HUES6 (cell line): Measurements from ENCODE around the gene CCDC188.
A peak's percentile ranks its signal among the peaks of the same experiment; 100 is the strongest.

Experiments
- H3K27ac ChIP-seq: 2 replicates; pipeline ENCODE4 v1.7.0; 2013; ENCODE audit warnings: low read depth, mild to moderate bottlenecking, low read length, inconsistent platforms
- H3K27me3 ChIP-seq: 2 replicates; pipeline ENCODE4 v1.6.1; 2013; ENCODE audit warnings: low read length; ENCODE audit not compliant: control insufficient read depth, insufficient read depth
- H3K36me3 ChIP-seq: 2 replicates; pipeline ENCODE4 v1.6.1; 2013; ENCODE audit warnings: low read length; ENCODE audit not compliant: control insufficient read depth, insufficient read depth
- H3K4me1 ChIP-seq: 2 replicates; pipeline ENCODE4 v1.6.1; 2013; ENCODE audit warnings: low read length; ENCODE audit not compliant: control insufficient read depth, insufficient read depth
- H3K4me3 ChIP-seq: 2 replicates; pipeline ENCODE4 v1.5.1; 2013; ENCODE audit warnings: low read depth, low read length
- H3K9ac ChIP-seq: one replicate; pipeline ENCODE4 v1.6.1; 2013; ENCODE audit warnings: mild to moderate bottlenecking, low read length
- H3K9me3 ChIP-seq: 2 replicates; pipeline ENCODE4 v1.6.1; 2013; ENCODE audit warnings: low read depth, low read length; ENCODE audit not compliant: control insufficient read depth, insufficient read depth

CCDC188 gene

DNA sequence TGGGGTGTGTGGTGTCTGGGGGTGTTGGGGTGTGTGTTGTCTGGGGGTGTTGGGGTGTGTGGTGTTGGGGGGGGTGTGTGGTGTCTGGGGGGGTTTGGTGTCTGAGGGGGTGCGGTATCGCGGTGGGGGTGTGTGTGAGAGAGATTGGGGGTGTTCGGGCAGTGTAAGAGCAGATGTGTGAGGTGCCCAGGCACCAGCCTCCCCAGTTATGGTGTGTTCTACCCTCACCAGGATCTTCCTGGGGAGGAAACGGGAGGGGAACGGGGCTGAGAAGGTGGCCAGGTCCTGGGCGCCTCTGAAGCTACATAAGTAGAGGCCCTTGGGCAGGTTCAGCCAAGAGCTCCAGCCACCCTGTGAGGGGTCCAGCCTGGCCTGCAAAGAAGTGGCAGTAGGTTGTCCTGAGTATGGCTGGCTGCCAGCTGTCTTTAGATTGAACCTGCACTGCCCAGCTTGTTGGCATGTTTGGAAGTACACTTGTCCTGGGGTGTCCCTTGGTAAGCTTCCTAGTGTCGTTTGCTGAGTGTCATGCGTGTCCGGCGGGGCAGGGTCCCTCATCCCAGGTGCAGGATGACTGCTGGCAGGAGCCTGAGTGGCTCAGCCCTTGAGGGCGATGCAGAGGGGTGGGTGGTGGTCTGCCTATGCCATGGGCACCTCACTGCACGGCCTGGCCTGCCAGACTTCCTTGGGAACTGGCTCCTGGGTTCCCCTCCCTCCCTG lies 27.3 kb downstream of the CCDC188 start:
- Histone ChIP-seq H3K27me3 (no peaks in the 10 kb centered on the region), H3K9me3 (no peaks in the 10 kb centered on the region), H3K4me3 (no peak overlapping the region), H3K36me3 (peaks cover 95% of the 10 kb centered on the region), H3K4me1 (peaks cover 7% of the 10 kb centered on the region; the same call in 1 of the 2 replicates), H3K27ac (no peak overlapping the region), H3K9ac (no peak overlapping the region)

DNA sequence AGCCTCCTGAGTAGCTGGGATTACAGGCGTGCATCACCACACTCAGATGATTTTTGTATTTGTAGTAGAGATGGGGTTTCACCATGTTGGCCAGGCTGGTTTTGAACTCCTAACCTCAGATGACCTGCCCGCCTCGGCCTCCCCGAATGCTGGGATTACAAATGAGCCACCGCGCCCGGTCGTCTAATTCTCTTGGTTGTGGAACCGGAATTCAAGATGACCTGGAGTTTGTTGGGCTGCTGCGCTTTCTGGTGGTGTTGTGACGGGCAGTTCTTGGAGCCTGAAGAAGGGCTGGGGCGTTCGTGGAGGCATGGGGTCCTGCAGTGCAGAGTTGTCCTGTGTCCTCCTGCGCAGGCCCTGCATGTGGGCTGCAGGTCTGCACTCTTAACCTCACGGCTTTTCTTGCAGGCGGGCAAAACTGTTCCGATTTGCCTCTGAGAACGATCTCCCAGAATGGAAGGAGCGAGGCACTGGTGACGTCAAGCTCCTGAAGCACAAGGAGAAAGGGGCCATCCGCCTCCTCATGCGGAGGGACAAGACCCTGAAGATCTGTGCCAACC lies 28.9 kb downstream of the CCDC188 start:
- no peaks in the 10 kb centered on the region for H3K27me3 ChIP-seq
- no peaks in the 10 kb centered on the region for H3K9me3 ChIP-seq
- H3K4me1 ChIP-seq = peaks cover 8% of the 10 kb centered on the region; the same call in 1 of the 2 replicates
- peaks cover 83% of the 10 kb centered on the region for H3K36me3 ChIP-seq
- H3K9ac ChIP-seq = peak overlapping the region; percentile 2
- no peak overlapping the region for H3K27ac ChIP-seq
- H3K4me3 ChIP-seq = no peak overlapping the region

DNA sequence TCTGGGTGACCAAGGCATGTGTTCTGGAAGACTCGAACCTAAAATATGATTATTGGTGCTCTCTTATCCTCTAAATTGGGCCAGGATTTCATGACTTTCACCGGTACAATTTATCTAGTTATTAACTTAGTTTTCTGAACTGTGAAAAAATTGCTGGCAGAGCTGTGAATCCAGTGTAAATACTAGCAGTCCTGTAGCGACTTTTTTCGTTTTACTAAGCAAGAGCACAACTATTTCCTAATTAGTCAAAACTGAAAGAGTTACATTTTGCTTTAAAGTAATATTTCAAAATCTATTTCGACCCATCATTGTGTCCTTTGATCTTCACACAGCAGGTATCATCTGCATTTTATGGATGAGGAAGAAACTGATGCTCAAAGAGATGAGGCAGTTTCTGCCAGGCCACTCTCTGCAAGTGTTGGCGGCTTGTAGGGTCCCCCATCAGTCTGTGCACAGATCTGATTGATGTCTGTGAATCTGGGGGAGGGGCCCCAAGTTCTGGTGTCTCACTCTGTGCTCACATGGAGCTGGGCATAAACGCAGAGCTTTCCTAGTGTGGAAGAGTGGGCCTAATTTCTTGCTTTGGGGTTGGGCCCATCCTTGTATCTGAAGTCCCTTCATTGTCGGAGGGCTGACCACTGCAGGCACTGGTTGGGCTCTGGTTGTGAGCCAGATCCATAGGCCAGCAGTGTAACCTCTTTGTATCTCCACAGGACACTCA lies 32.4 kb downstream of the CCDC188 start:
- Histone ChIP-seq H3K4me1 (peaks cover 8% of the 10 kb centered on the region), H3K27ac (peak overlapping the region; percentile 98), H3K36me3 (peaks cover 73% of the 10 kb centered on the region), H3K9me3 (no peaks in the 10 kb centered on the region), H3K27me3 (no peaks in the 10 kb centered on the region), H3K9ac (peak overlapping the region; percentile 99), H3K4me3 (peak overlapping the region; percentile 100)

DNA sequence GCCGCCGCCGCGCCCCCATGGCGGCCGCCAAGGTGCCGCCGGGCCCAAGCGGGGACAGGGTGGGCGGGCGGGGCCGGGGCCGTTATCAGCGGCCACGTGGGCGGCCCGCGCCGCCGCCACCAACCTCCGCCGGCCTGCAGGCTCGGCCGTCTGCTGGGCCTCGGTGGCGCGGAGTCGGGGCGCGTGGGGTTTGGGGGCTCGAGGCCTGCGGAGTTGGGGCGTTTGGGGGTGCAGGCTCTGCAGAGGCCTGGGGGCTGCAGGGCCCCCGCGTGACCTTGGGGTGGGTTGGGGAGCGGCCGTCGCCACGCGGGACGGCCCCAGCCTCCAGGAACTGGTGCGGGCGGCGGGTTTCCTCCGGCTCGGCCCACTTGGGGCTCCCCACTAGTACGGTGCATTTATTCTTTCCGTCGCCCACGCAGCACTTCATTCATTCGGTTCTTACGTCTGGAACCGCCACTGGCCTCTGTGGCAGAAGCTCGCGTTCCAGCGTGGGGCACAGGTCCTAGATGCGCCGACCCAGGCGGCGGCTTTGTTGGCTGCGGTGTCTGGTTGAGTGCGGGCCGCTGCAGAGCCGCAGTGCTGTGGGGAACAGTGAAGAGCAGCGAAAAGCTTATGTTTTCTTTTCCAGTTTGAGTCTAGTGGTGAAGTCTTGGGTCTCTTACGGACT lies 33.1 kb downstream of the CCDC188 start:
- Histone ChIP-seq H3K27me3 (no peaks in the 10 kb centered on the region), H3K9ac (peak overlapping the region; percentile 99), H3K27ac (peak overlapping the region; percentile 98), H3K9me3 (no peaks in the 10 kb centered on the region), H3K36me3 (peaks cover 74% of the 10 kb centered on the region), H3K4me3 (peak overlapping the region; percentile 100), H3K4me1 (peaks cover 8% of the 10 kb centered on the region)

DNA sequence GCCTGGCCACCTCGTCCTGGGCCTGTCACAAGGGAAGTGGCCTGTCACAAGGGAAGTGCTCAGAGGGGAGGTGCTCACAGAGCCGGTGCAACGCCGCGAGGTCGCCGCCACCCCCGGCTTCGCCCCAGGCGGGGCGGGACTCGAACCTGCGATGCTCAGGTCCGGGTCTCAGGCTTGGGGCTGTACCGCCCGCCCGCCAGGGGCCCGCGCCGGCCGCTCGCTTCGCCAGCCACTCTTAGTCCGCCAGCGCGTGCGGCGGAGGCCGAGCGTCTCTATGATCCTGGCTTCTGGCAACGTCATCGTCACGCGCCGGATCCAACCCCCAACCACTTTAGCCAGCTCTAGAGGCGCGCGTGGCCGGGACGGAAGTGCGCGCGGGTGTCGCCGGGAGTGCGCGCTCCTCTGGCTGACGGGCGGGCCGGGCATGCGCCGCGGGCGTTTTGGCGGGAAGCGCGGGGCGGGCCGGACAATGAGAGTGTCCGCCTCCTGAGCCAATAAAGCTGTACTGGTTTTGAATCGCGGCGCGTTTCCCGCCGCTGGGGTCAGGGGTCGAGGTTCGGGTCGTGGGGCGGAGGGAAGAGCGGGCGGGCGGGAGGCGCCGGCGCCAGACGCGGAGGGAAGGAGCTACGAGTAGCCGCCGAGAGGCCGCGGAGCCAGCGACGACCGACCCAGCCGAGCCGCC lies 33.8 kb downstream of the CCDC188 start, which contains the start of gene TRMT2A:
Gene TRMT2A, minus strand, starts transcription at position 276 of the 682 bp plus-strand sequence. CDS start 320 bp downstream, outside the sequence.
- Histone ChIP-seq H3K36me3 (peaks cover 77% of the 10 kb centered on the region), H3K4me1 (peaks cover 8% of the 10 kb centered on the region), H3K27ac (peak within 1 kb of the TSS; percentile 98)

DNA sequence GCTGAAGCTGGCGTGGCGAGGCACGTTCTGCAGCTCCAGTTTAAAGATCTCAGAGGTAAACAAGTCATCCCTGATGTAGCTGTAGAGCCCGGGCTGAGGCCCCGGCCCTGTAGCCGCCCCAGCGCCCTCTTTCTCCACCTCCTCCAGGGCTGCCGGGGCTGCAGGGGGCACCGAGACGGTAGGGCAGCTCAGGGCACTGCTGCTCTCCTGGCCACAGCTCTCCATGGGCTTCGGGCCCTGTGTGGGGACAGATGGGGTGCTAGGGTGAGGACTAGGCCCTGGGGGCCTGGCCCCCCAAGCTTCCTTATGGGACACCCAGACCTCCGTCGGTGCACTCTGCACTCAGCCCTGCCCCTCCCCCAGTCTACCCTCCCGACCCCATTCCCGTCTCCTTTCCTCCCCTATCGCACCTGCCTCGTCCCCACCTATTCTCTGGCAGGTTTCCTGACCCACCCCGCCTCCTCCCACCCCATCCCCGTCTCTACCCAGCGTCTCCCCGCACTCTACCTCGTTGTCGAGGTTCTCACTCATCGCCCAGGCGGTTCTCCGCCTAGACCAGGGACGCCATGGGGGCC lies 34.4 kb downstream of the CCDC188 start:
- peaks cover 8% of the 10 kb centered on the region for H3K4me1 ChIP-seq
- peak overlapping the region; percentile 100 for H3K4me3 ChIP-seq
- H3K27me3 ChIP-seq = no peaks in the 10 kb centered on the region
- peak overlapping the region; percentile 91 for H3K27ac ChIP-seq
- peak overlapping the region; percentile 99 for H3K9ac ChIP-seq
- H3K36me3 ChIP-seq = peaks cover 76% of the 10 kb centered on the region
- H3K9me3 ChIP-seq = no peaks in the 10 kb centered on the region

More for the DNA sequence above, 33.8 kb downstream of the CCDC188 start, which contains the start of gene TRMT2A:
- no peaks in the 10 kb centered on the region for H3K9me3 ChIP-seq
- peak within 1 kb of the TSS; percentile 100 for H3K4me3 ChIP-seq
- peak within 1 kb of the TSS; percentile 99 for H3K9ac ChIP-seq
- no peaks in the 10 kb centered on the region for H3K27me3 ChIP-seq

DNA sequence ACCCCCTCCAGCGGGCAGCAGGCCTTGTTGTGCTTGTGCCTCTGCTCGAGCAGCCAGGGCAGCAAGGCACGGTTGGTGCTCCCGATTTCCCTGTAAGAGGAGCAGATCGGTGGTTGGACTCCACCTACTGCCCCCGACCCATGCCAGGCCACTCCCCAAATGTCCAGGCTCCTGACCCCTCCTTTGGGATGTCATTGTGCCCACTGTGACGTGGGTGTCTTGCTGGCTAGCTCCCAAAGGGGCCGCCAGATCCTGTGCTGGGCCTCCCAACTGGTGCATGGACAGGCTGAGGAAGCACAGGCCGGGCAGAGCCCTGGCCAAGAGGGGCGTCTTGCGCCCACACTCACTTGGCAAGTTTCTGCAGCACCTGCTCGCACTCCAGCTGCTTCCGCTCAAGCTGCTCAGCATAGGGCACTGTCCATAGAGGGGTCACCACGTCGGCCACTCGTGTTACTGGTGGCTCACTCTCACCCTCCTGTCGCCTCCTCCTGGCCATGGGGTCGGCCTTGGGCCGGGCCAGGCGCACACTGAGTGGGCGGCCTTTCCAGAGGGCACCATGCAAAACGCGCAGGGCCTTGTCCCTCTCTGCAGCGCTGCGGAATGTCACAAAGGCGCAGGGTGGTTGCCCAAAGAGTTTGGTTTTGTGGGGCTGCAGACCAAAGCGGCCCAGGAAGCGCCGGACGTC lies 35.0 kb downstream of the CCDC188 start, which contains the start of gene RANBP1:
Gene RANBP1, plus strand, starts transcription at position 414 of the 685 bp plus-strand sequence. Its CDS starts 81 bp downstream, at position 495.
- peaks cover 76% of the 10 kb centered on the region for H3K36me3 ChIP-seq

DNA sequence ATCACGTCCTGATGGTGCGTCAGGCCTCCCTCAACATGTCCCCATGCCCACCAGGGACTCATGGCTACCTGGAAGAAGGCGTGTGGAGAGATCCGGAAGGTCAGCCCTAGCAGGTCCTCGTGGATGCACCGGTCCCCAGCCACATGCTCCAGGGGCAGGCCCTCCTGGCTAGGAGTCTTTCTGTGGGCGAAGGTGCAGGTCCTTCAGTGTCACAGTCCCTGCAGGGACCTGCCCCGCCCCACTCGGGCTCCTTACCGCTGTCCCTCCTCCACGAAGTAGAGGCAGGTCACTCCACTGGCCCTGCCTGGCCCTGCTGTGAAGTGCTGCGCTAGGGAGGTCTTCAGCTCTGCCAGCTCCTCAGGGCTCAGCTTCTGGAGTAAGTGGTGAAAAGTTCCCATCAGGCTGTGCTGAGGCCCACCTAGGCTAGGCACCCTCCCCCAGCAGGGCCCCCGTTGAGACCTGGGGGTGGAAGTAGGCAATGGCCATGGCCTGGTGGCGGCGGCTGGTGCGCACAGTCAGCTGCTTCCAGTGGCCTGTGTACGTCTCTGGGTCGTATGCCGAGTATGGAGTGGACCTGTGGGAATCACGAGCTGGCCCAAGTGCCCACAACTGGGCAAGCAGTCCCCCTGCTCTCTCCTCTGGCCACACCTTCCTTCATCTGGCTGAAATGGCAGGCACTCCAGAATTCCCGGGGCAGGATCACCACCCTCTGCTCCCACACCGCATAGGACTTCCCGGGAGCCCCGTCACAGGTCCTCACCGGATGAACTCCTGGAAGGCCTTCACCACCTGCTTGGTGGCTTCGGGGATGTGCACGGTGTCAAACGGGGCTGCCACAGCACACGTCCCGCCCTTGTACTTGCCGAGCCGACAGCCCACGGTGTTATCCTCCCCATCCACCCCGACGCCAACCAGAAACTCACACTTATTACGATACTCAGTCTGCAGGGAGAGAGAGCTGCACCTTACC lies 36.1 kb downstream of the CCDC188 start:
- Histone ChIP-seq H3K9me3 (no peaks in the 10 kb centered on the region), H3K9ac (no peak overlapping the region), H3K27ac (no peak overlapping the region), H3K36me3 (peaks cover 76% of the 10 kb centered on the region), H3K4me3 (no peak overlapping the region), H3K4me1 (peaks cover 8% of the 10 kb centered on the region), H3K27me3 (no peaks in the 10 kb centered on the region)

More for the DNA sequence above, 35.0 kb downstream of the CCDC188 start, which contains the start of gene RANBP1:
- no peaks in the 10 kb centered on the region for H3K9me3 ChIP-seq
- H3K4me1 ChIP-seq = peaks cover 8% of the 10 kb centered on the region
- H3K27ac ChIP-seq = peak within 1 kb of the TSS; percentile 91
- H3K9ac ChIP-seq = peak within 1 kb of the TSS; percentile 99
- H3K27me3 ChIP-seq = no peaks in the 10 kb centered on the region
- H3K4me3 ChIP-seq = peak within 1 kb of the TSS; percentile 100
